A549 treated with RU486 at 1 μM for 4 hours (cell line): ENCODE measurements around the gene METRNL. TPM values are rescaled to one million over a fixed set of nuclear protein-coding genes. Genes with fewer than 3 reads are reported as not detected.

Source experiments
- total RNA-seq: library from RNA; stranded (reverse); fragments of 200-300 nt; extraction: Qiagen RNA extraction; gene quantifications from 5 replicates; pipeline ENCODE4 v1.2.3, GENCODE V29; 2022; ENCODE audit warnings: low read depth

Gene METRNL
- total RNA-seq, result 19.9 to 28.5 TPM (median 24.5 TPM) in 5 replicates

GRCh38 chr17:83079352-83079747 is at the start of gene METRNL:
Gene METRNL, plus strand, starts transcription at chr17:83079609. Its CDS starts 207 bp downstream, at chr17:83079816.

Other genes with a start within 250 kb of the METRNL start
- gene ZNF750, start 239.6 kb upstream of the METRNL start, total RNA-seq, result not detected in 5 replicates